Measurements from ENCODE around the gene OR2H2. TPM values are rescaled to one million over a fixed set of nuclear protein-coding genes. Genes with fewer than 3 reads are reported as not detected.

OR2H2 gene
- polyA plus RNA-seq, 1 experiment: not detected

DNA sequence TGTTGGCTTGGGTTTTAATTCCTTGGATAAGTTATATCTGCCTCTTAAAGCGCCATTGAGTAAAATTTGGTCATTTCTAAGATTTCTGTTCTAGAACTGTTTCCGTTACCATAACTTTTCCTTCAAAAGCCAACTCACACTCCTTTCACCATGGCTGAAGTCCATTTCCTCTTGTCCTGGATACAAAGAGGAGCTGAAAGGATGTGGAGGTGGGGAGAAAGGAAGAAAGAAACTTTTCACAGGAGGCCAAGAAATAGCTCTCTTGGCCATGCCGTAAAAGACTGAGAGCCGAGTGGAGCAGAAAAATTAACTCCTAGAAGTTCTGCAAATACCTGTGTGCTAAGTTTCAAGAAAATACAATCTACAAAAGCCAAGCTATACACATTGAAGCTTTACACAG lies 26.5 kb downstream of the OR2H2 start:
- ChIA-PET POLR2A (interaction anchor here (0.7 kb wide), 1 partner anchor 17 kb away, joined by 3 read pairs; no protein-coding TSS in a partner anchor), CTCF (interaction anchor here (1.0 to 1.7 kb wide), 3 partner anchors 9 to 22 kb away, joined by 3 to 7 read pairs (median 4); no protein-coding TSS in a partner anchor)
- no peak for DNase-seq (ENCODE audit: low read depth)
- peaks cover 27% of the 10 kb centered on the region for H3K36me3 ChIP-seq (ENCODE audit: control insufficient read depth, insufficient read depth, low read length)
- H3K27me3 ChIP-seq (ENCODE audit: control insufficient read depth, insufficient read depth, low read length): no peaks in the 10 kb centered on the region
- no peak overlapping the region for H3K4me3 ChIP-seq (ENCODE audit: low read depth, low read length)
- TF ChIP-seq CTCF (IDR thresholded peaks at IDR 0.05; ENCODE audit: insufficient read depth, low read depth, low read length): no peak

DNA sequence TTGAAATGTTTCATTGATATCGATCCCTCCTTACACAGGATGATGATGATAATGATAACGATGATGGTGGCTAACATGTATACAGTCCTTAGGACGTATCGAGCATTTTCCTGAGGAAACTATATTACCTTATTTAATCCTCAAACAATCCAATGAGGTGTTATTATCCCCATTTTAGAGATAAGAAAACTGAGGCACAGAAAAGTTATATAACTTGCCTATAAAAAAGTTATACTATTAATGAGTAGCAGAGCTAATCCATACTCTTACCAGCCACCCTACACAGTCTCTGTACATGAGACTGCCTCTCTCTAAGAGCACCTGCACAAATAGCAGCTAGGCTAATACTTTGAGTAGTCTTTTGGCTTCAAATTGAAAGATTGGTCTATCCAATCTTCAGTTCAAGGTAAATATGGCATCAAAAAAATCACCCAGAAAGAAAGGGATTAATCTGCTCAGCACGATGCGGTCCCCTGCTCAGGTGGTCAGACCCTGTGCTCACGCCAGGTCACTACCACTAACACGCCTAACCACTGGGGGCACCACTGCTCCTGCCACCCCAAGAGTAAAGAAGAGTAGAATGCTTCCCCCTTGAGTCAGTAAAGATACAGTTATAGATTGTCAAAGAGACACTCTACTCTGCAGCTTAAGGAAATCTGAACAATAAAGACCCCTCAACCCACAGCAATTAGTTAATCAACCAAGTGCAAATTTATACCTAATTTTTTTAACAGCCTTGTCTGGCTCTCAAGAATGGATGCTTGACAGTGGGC lies 33.0 kb downstream of the OR2H2 start:
- Histone ChIP-seq H3K27me3 (ENCODE audit: control insufficient read depth, insufficient read depth, low read length) (no peaks in the 10 kb centered on the region), H3K36me3 (ENCODE audit: control insufficient read depth, insufficient read depth, low read length) (peaks cover 22% of the 10 kb centered on the region), H3K4me3 (ENCODE audit: low read depth, low read length) (no peak overlapping the region)
- POLR2A ChIA-PET: no interaction called here
- CTCF ChIA-PET: interaction anchor here (0.6 to 1.3 kb wide), 5 partner anchors 9 to 32 kb away, joined by 3 to 5 read pairs (median 4); no protein-coding TSS in a partner anchor
- TF ChIP-seq CTCF (IDR thresholded peaks at IDR 0.05; ENCODE audit: insufficient read depth, low read depth, low read length): peak; percentile 21; the same call in 1 of the 2 replicates
- no peak for DNase-seq (ENCODE audit: low read depth)

DNA sequence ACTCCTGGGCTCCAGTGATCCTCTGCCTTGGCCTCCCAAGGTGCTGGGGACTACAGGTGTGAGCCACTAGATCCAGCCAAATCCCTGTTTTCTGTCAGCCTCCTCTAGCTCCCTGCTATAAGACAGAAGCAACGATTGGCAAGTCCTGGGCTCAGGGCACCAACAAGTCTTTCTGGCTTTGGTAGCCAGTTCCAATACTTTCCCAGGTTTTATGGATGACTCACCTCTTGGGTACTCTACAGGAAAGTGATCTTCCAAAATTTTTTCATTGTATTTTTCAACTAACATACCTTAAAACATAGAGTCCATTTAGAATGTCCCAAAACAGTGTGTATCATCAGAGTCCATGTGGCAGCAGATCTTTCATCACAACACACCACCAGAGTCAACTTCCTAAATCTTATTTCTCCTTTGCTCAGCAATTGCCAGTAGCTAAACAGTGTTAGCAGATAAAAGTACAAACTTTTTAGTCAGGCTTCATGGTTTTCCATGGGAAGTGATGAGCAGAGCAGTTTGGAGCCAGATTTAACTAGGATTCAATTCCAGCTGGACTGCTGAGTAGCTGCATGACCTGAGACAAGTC lies 34.7 kb downstream of the OR2H2 start:
- CTCF ChIA-PET: interaction anchor here (1.0 to 1.5 kb wide), 3 partner anchors 8 to 12 kb away, joined by 3 to 5 read pairs (median 4); no protein-coding TSS in a partner anchor

GRCh38 chr6:29620630-29621029 lies 35.7 kb downstream of the OR2H2 start:
- ChIA-PET CTCF (interaction anchor here (1.0 to 1.5 kb wide), 3 partner anchors 8 to 11 kb away, joined by 3 to 5 read pairs (median 4); no protein-coding TSS in a partner anchor), POLR2A (no interaction called here)
- no peaks in the 10 kb centered on the region; the same call in 1 of the 2 replicates for H3K27me3 ChIP-seq (ENCODE audit: control insufficient read depth, insufficient read depth, low read length)
- no peak overlapping the region for H3K4me3 ChIP-seq (ENCODE audit: low read depth, low read length)
- peaks cover 22% of the 10 kb centered on the region for H3K36me3 ChIP-seq (ENCODE audit: control insufficient read depth, insufficient read depth, low read length)
- no peak for DNase-seq (ENCODE audit: low read depth)
- no peak for TF ChIP-seq CTCF (IDR thresholded peaks at IDR 0.05; ENCODE audit: insufficient read depth, low read depth, low read length)

More for the DNA sequence above, 34.7 kb downstream of the OR2H2 start:
- no peak overlapping the region for H3K4me3 ChIP-seq (ENCODE audit: low read depth, low read length)
- no peak for TF ChIP-seq CTCF (IDR thresholded peaks at IDR 0.05; ENCODE audit: insufficient read depth, low read depth, low read length)
- DNase-seq (ENCODE audit: low read depth): no peak
- POLR2A ChIA-PET: no interaction called here
- peaks cover 23% of the 10 kb centered on the region for H3K36me3 ChIP-seq (ENCODE audit: control insufficient read depth, insufficient read depth, low read length)
- no peaks in the 10 kb centered on the region for H3K27me3 ChIP-seq (ENCODE audit: control insufficient read depth, insufficient read depth, low read length)

GRCh38 chr6:29624520-29624961 lies 39.6 kb downstream of the OR2H2 start:
- no peak for DNase-seq (ENCODE audit: low read depth)
- Histone ChIP-seq H3K36me3 (ENCODE audit: control insufficient read depth, insufficient read depth, low read length) (peaks cover 18% of the 10 kb centered on the region), H3K4me3 (ENCODE audit: low read depth, low read length) (no peak overlapping the region), H3K27me3 (ENCODE audit: control insufficient read depth, insufficient read depth, low read length) (no peaks in the 10 kb centered on the region; the same call in 1 of the 2 replicates)
- TF ChIP-seq CTCF (IDR thresholded peaks at IDR 0.05; ENCODE audit: insufficient read depth, low read depth, low read length): no peak
- ChIA-PET POLR2A (no interaction called here), CTCF (interaction anchor here (0.9 to 1.4 kb wide), 5 partner anchors 8 to 50 kb away, joined by 3 to 4 read pairs (median 3); partner anchors contain the start of gene GABBR1)

Measured in BJ (cell line).